Lower lobe of right lung (tissue), 2 donors: ENCODE data around the gene PCNX1. TPM values are rescaled to one million over a fixed set of nuclear protein-coding genes. Genes with fewer than 3 reads are reported as not detected.
"Not testable (repeated sequence)": the region's sequence is repeated elsewhere in the genome, so short reads cannot be mapped to it uniquely, and the experiment has no call there.

ENCODE experiments used
- ATAC-seq, 2 donors: fragments of 200-7000 bp; cut with Tn5 transposase; one replicate each; pipeline ENCODE4 v1.9.1; 2020 to 2022; ENCODE audit warnings: mild to moderate bottlenecking in 2 of 2, moderate library complexity in 2 of 2
- DNase-seq: peaks from one replicate; pipeline ENCODE4 v3.0.0-alpha.2; 2020
- H3K27ac ChIP-seq: fragments of 200-600 bp; one replicate; pipeline ENCODE4 v1.8.0; 2022
- H3K27me3 ChIP-seq: fragments of 200-600 bp; one replicate; pipeline ENCODE4 v1.8.0; 2022; ENCODE audit warnings: low read depth
- H3K36me3 ChIP-seq: fragments of 200-600 bp; one replicate; pipeline ENCODE4 v1.8.0; 2022; ENCODE audit warnings: mild to moderate bottlenecking
- H3K4me1 ChIP-seq: fragments of 200-600 bp; one replicate; pipeline ENCODE4 v1.8.0; 2022
- H3K4me3 ChIP-seq: fragments of 200-600 bp; one replicate; pipeline ENCODE4 v1.8.0; 2022; ENCODE audit warnings: mild to moderate bottlenecking
- H3K9me3 ChIP-seq: fragments of 200-600 bp; one replicate; pipeline ENCODE4 v1.8.0; 2022
- intact Hi-C: fragments of 100-400 bp; cut with DNase I; formaldehyde crosslinking; loops from one replicate; pipeline ENCODE4 v1.11.0; 2022
- total RNA-seq: library from RNA; stranded (reverse); fragmentation: NEBNext Ultra II Directional; extraction: Animal tissue kit (Norgen Biotek cat#: 25700); gene quantifications from one replicate; pipeline ENCODE4 v1.2.1, GENCODE V29; 2021
- TF ChIP-seq, protein P1 (sequence below): fragments of 200-600 bp; IDR thresholded peaks from one replicate; pipeline ENCODE4 v1.8.0; 2022; ENCODE audit warnings: antibody characterized with exemption, mild to moderate bottlenecking
- donor health status: DM: no; HTN: yes; CAD: no; lungs with severe emphysema.

Gene PCNX1
- total RNA-seq, 1 donor from 2014 or later: 49.9 TPM

DNA sequence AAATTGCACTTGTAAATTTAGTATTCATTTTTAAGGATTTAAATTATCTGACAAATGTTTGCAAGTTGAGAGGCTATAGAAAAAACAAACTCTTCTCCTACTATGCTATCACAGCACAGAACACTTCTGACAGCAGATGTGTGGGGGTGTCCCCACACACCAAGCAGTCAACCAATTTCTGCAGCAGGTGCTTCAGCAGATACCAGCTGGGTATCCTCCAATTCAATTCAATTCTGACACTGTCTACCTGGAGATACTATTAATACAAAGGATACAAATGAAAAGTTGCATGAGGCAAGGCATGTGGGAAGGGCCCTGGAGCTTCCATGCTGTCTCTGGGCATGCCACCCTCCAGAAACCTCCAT lies 35.1 kb downstream of the PCNX1 start:
- H3K4me3 ChIP-seq: no peak overlapping the region
- ATAC-seq (no peak), DNase-seq (no peak)
- no peaks in the 10 kb centered on the region for H3K27me3 ChIP-seq
- no peak overlapping the region for H3K27ac ChIP-seq
- H3K36me3 ChIP-seq: no peaks in the 10 kb centered on the region
- intact Hi-C loops: no loop called here
- peaks cover 4% of the 10 kb centered on the region for H3K9me3 ChIP-seq
- TF ChIP-seq, protein P1, sequence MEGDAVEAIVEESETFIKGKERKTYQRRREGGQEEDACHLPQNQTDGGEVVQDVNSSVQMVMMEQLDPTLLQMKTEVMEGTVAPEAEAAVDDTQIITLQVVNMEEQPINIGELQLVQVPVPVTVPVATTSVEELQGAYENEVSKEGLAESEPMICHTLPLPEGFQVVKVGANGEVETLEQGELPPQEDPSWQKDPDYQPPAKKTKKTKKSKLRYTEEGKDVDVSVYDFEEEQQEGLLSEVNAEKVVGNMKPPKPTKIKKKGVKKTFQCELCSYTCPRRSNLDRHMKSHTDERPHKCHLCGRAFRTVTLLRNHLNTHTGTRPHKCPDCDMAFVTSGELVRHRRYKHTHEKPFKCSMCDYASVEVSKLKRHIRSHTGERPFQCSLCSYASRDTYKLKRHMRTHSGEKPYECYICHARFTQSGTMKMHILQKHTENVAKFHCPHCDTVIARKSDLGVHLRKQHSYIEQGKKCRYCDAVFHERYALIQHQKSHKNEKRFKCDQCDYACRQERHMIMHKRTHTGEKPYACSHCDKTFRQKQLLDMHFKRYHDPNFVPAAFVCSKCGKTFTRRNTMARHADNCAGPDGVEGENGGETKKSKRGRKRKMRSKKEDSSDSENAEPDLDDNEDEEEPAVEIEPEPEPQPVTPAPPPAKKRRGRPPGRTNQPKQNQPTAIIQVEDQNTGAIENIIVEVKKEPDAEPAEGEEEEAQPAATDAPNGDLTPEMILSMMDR: no peak
- H3K4me1 ChIP-seq: no peaks in the 10 kb centered on the region

DNA sequence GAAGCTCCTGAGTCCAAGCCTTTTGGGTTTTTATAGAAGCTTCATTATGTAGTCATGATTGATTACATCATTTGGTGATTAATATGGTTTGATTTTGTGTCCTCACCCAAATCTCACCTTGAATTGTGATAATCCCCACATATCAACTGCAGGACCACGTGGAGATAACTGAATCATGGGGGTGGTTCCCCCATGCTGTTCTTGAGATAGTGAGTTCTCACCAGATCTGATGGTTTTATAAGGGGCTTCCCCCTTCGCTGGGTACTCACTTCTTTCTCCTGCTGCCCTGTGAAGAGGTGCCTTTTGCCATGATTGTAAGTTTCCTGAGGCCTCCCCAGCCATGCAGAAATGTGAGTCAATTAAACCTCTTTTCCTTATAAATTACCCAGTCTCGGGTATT lies 35.5 kb downstream of the PCNX1 start:
- H3K27ac ChIP-seq, H3K36me3 ChIP-seq, intact Hi-C loops, H3K4me3 ChIP-seq, DNase-seq, H3K4me1 ChIP-seq, H3K9me3 ChIP-seq, ATAC-seq, H3K27me3 ChIP-seq: not testable (repeated sequence)

DNA sequence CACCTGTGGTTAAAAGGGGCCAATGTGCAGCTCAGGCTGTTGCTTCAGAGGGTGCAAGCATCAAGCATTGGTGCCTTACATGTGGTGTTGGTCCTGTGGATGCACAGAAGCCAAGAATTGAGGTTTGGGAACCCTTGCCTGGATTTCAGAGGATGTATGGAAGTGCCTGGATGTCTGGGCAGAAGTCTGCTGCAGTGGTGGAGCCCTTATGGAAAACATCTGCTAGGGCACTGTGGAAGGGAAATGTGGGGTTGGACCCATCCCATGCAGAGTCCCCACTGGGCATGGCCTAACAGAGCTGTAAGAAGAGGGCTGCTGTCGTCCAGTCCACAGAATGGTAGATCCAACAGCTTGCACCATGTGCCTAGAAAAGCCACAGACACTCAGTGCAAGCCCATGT lies 36.6 kb downstream of the PCNX1 start:
- H3K4me3 ChIP-seq: no peak overlapping the region
- intact Hi-C loops: no loop called here

DNA sequence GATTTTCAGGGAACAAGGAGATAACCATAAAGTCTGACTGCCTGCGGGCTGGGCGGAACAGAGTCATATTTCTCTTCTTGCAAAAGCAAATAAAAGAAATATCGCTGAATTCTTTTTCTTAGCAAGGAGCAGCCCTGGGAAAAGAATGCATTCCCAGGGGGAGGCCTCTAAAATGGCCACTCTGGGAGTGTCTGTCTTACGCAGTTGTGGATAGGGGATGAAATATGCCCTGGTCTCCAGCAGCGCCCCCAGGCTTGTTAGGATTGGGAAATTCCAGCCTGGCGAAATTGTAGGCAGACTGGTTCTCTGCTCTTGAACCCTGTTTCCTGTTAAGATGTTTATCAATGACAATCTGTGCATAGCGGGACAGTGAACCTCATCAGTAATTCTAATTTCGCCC lies 40.5 kb downstream of the PCNX1 start:
- peaks cover 12% of the 10 kb centered on the region for H3K9me3 ChIP-seq
- no peak for ATAC-seq
- TF ChIP-seq, protein P1: no peak
- H3K4me3 ChIP-seq: no peak overlapping the region
- H3K4me1 ChIP-seq: no peaks in the 10 kb centered on the region
- H3K36me3 ChIP-seq: peaks cover 11% of the 10 kb centered on the region
- no peak for DNase-seq
- intact Hi-C loops: no loop called here
- H3K27me3 ChIP-seq: no peaks in the 10 kb centered on the region
- no peak overlapping the region for H3K27ac ChIP-seq

More for the DNA sequence above, 36.6 kb downstream of the PCNX1 start:
- DNase-seq (no peak), ATAC-seq (no peak)
- Histone ChIP-seq H3K9me3 (peaks cover 12% of the 10 kb centered on the region), H3K36me3 (peaks cover 5% of the 10 kb centered on the region), H3K27ac (no peak overlapping the region), H3K27me3 (no peaks in the 10 kb centered on the region), H3K4me1 (no peaks in the 10 kb centered on the region)
- TF ChIP-seq, protein P1: no peak

DNA sequence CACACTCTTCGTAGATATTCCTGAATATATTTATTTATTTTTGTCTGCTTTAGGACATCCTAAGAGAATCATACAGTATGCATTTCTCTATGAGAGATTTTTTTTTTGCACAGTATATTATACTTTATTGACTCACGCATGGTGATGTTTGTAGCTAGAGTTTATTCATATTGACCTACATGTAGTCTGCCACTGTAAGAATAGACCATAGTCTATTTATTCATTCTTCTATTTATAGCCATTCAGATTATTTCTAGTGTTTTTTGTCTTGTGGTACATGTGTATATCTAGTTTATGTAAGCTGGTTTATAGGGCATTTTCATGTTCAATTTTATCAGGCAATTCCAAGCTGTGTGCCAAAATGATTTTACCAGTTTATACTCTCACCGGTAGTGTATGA lies 45.2 kb downstream of the PCNX1 start:
- TF ChIP-seq, protein P1: no peak
- ATAC-seq (no peak), DNase-seq (no peak)
- Histone ChIP-seq H3K27ac (no peak overlapping the region), H3K4me1 (peaks cover 12% of the 10 kb centered on the region), H3K4me3 (no peak overlapping the region), H3K36me3 (peaks cover 11% of the 10 kb centered on the region), H3K27me3 (no peaks in the 10 kb centered on the region), H3K9me3 (peaks cover 8% of the 10 kb centered on the region)
- intact Hi-C loops: no loop called here

DNA sequence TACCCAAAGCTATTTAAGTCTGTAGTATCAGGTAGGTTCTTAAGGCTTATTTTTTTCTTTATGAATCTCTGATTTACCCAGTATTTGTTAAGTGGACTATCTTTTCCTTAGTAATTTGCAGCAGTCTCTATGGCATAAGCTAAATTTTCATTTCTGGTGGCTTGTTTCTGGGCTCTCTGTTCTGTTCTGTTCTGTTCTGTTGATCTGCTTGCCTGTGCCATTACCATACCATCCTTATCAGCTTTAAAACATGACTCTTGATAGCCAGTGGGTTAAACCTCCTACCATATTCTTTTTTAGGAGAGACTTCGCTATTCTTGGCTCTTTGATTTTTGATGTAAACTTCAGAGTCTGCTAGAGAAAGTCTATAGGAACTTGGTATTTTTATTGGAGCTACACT lies 46.8 kb downstream of the PCNX1 start:
- Histone ChIP-seq H3K9me3 (no peaks in the 10 kb centered on the region), H3K27me3 (no peaks in the 10 kb centered on the region), H3K4me1 (peaks cover 12% of the 10 kb centered on the region), H3K27ac (no peak overlapping the region), H3K36me3 (peaks cover 7% of the 10 kb centered on the region), H3K4me3 (no peak overlapping the region)
- no peak for ATAC-seq
- no peak for DNase-seq
- intact Hi-C loops: no loop called here
- TF ChIP-seq, protein P1: no peak
